GM23248 (cell line): Measurements from ENCODE around the gene GLT1D1. TPM values are rescaled to one million over a fixed set of nuclear protein-coding genes. Genes with fewer than 3 reads are reported as not detected.

Source experiments
- DNase-seq: peaks from one replicate; pipeline ENCODE4 v3.0.0-alpha.2; 2015
- H2AFZ ChIP-seq: fragments of 200-600 bp; sonication (generic); 2 replicates; pipeline ENCODE4 v1.6.1; 2016; ENCODE audit warnings: antibody characterized with exemption
- H3F3A ChIP-seq: fragments of 200-600 bp; sonication (generic); 2 replicates; pipeline ENCODE4 v1.6.1; 2016; ENCODE audit warnings: mild to moderate bottlenecking, antibody characterized with exemption, mixed run types; ENCODE audit not compliant: insufficient read depth
- H3K27ac ChIP-seq: fragments of 200-600 bp; sonication (generic); 2 replicates; pipeline ENCODE4 v1.5.1; 2016; ENCODE audit warnings: mild to moderate bottlenecking
- H3K27me3 ChIP-seq: fragments of 200-600 bp; sonication (generic); replicated peaks from 2 replicates; pipeline ENCODE4 v1.6.1; 2016; ENCODE audit warnings: mild to moderate bottlenecking; ENCODE audit not compliant: insufficient read depth
- H3K36me3 ChIP-seq: fragments of 200-600 bp; sonication (generic); 2 replicates; pipeline ENCODE4 v1.6.1; 2016; ENCODE audit warnings: low read depth, mild to moderate bottlenecking
- H3K4me1 ChIP-seq: fragments of 200-600 bp; sonication (generic); 2 replicates; pipeline ENCODE4 v1.6.1; 2016; ENCODE audit warnings: mild to moderate bottlenecking; ENCODE audit not compliant: insufficient read depth
- H3K4me2 ChIP-seq: fragments of 200-600 bp; sonication (generic); one replicate; pipeline ENCODE4 v1.6.1; 2016; ENCODE audit warnings: mild to moderate bottlenecking; ENCODE audit not compliant: unreplicated experiment
- H3K4me3 ChIP-seq: fragments of 200-600 bp; sonication (generic); 2 replicates; pipeline ENCODE4 v1.5.1; 2016; ENCODE audit warnings: mild to moderate bottlenecking
- H3K79me2 ChIP-seq: fragments of 200-600 bp; sonication (generic); 2 replicates; pipeline ENCODE4 v1.6.1; 2016; ENCODE audit warnings: mild to moderate bottlenecking; ENCODE audit not compliant: insufficient read depth
- H3K9ac ChIP-seq: fragments of 200-600 bp; sonication (generic); 2 replicates; pipeline ENCODE4 v1.6.1; 2016; ENCODE audit warnings: mild to moderate bottlenecking
- H3K9me2 ChIP-seq: fragments of 200-600 bp; sonication (generic); 2 replicates; pipeline ENCODE4 v1.6.1; 2016; ENCODE audit warnings: mixed run types, mild to moderate bottlenecking, moderate library complexity; ENCODE audit not compliant: insufficient read depth
- H3K9me3 ChIP-seq: fragments of 200-600 bp; sonication (generic); one replicate; pipeline ENCODE4 v1.6.1; 2017; ENCODE audit warnings: low read depth
- H4K20me1 ChIP-seq: fragments of 200-600 bp; sonication (generic); 2 replicates; pipeline ENCODE4 v1.6.0; 2016; ENCODE audit not compliant: insufficient read depth
- EZH2 ChIP-seq: fragments of 200-600 bp; sonication (generic); IDR thresholded peaks from 2 replicates; pipeline ENCODE4 v1.6.1; 2018; ENCODE audit warnings: antibody characterized with exemption, mild to moderate bottlenecking; ENCODE audit not compliant: insufficient read depth, poor library complexity, severe bottlenecking
- EZH2phosphoT487 ChIP-seq: fragments of 200-600 bp; sonication (generic); IDR thresholded peaks from 2 replicates; pipeline ENCODE4 v1.6.1; 2018; ENCODE audit warnings: antibody characterized with exemption, moderate library complexity, mild to moderate bottlenecking, low read depth; ENCODE audit not compliant: insufficient read depth
- WGBS, 2 experiments: methylation state at CpG; one replicate each; pipeline ENCODE4 v1.1.6; 2015 to 2017; ENCODE audit warnings: low lambda C conversion rate in 2 of 2, low coverage in 1 of 2; ENCODE audit errors: missing lambda C conversion rate in 2 of 2; 5-methylcytosine and 5-hydroxymethylcytosine counted together
- in situ Hi-C: fragments of 300-500 bp; cut with MboI; formaldehyde crosslinking; loops from 2 replicates; pipeline ENCODE4 v1.15.0; 2020
- polyA plus RNA-seq: library from polyadenylated mRNA; unstranded; fragments of >200 nt; fragmentation: Nextera tagmentation; extraction: Ambion mirVana; gene quantifications from 2 replicates; pipeline ENCODE4 v1.2.1, GENCODE V29; 2016
- total RNA-seq: library from RNA; depleted of rRNA; stranded (reverse); fragments of >200 nt; shearing (Covaris generic); gene quantifications from 2 replicates; pipeline ENCODE4 v1.2.3, GENCODE V29; 2014

Gene GLT1D1
- total and polyA plus RNA-seq, 2 experiments from 2014 or later = not detected

GRCh38 chr12:128977441-128977840 is 124.2 kb downstream of the GLT1D1 start:
- no peak for TF ChIP-seq EZH2phosphoT487
- no peak for TF ChIP-seq EZH2
- WGBS, 2 experiments = 22% methylated on average over 6 of the region's 6 CpGs
- H3K9me3 ChIP-seq = no peaks in the 10 kb centered on the region
- no peaks in the 10 kb centered on the region for H3K9me2 ChIP-seq
- no peaks in the 10 kb centered on the region for H3K27me3 ChIP-seq
- no peaks in the 10 kb centered on the region for H3K4me1 ChIP-seq
- no peaks in the 10 kb centered on the region for H3K36me3 ChIP-seq
- H3K9ac ChIP-seq = no peak overlapping the region
- no peak for DNase-seq
- H3F3A ChIP-seq = no peaks in the 10 kb centered on the region
- no peak overlapping the region for H3K27ac ChIP-seq
- H3K4me3 ChIP-seq = no peak overlapping the region
- H3K4me2 ChIP-seq = no peak overlapping the region
- no peaks in the 10 kb centered on the region for H3K79me2 ChIP-seq
- no peaks in the 10 kb centered on the region for H4K20me1 ChIP-seq
- H2AFZ ChIP-seq = no peak overlapping the region
- in situ Hi-C loops = no loop called here

- no peaks in the 10 kb centered on the region for H3K4me1 ChIP-seq
- H3K9ac ChIP-seq = no peak overlapping the region
- H3K4me2 ChIP-seq = no peak overlapping the region
- H3K79me2 ChIP-seq = no peaks in the 10 kb centered on the region
- DNase-seq = no peak
- H3K9me2 ChIP-seq = no peaks in the 10 kb centered on the region
- no peak overlapping the region for H3K27ac ChIP-seq
- no peak overlapping the region for H3K4me3 ChIP-seq
- no peaks in the 10 kb centered on the region for H3K36me3 ChIP-seq
- no peak overlapping the region for H2AFZ ChIP-seq
- 72 to 78% methylated on average over 13 to 14 of the region's 14 CpGs for WGBS, 2 experiments
- no peak for TF ChIP-seq EZH2phosphoT487
- TF ChIP-seq EZH2 = no peak
- in situ Hi-C loops = no loop called here
- H4K20me1 ChIP-seq = no peaks in the 10 kb centered on the region
- H3K9me3 ChIP-seq = no peaks in the 10 kb centered on the region
- no peaks in the 10 kb centered on the region for H3F3A ChIP-seq
- no peaks in the 10 kb centered on the region for H3K27me3 ChIP-seq
Measured at GRCh38 chr12:128978067-128978466, 124.8 kb downstream of the GLT1D1 start.

DNA sequence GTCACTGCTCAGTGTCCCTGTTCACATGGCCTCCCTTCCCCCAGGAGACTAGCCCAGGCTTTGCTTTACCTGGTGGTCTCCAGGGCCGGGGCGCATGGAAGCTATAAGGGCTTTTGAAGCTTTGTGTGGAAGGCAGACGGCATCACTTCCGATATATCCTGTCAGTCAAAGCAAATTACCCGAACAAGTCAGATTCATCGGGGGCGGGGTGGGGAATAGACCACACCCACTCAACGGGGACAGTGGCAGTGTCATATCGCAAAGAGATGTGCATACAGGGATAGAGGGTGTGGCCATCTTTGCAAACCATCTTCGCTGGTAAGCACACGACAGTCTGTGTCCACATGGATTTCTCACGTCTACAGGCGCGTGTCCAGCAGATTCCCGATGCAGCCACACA is 127.3 kb downstream of the GLT1D1 start:
- H2AFZ ChIP-seq = no peak overlapping the region
- in situ Hi-C loops = no loop called here
- no peak for DNase-seq

DNA sequence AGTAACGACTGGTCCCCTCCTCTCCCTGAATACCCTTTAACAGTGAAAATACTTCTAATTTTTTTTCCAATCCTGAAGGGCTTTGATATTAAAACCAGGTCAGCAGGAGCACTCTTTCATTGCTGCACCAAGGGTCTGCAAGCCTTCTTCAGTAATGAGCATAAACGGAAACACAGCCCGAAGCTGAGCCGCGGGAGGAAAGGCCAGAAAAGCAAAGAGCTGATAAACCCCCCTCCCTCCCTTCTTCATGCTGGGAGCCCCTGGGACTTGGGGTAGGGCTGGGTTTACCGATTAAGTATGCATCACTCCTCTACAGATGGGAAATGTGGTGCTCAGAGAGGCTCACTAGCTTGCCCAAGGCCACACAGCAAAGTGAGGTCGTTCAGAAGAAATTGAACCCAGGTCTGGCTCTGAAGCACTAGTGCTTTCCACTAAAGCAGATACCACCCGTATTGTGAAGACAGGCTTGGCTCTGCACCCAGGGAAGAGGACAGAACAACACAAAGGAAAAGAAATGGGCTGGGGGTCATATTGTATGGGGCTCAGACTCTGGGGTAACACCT is 128.8 kb downstream of the GLT1D1 start:
- in situ Hi-C loops = no loop called here
- Histone ChIP-seq H3F3A (no peaks in the 10 kb centered on the region), H3K9ac (no peak overlapping the region), H2AFZ (no peak overlapping the region), H3K9me3 (no peaks in the 10 kb centered on the region), H3K27me3 (no peaks in the 10 kb centered on the region), H3K4me2 (no peak overlapping the region), H3K9me2 (no peaks in the 10 kb centered on the region), H3K79me2 (no peaks in the 10 kb centered on the region), H3K36me3 (no peaks in the 10 kb centered on the region), H3K4me3 (no peak overlapping the region), H3K4me1 (no peaks in the 10 kb centered on the region), H4K20me1 (no peaks in the 10 kb centered on the region), H3K27ac (no peak overlapping the region)
- DNase-seq = no peak
- WGBS, 2 experiments = 10 to 17% methylated on average over 8 of the region's 8 CpGs
- TF ChIP-seq EZH2phosphoT487 (no peak), EZH2 (no peak)

More for the DNA sequence above, 127.3 kb downstream of the GLT1D1 start:
- H3K9me3 ChIP-seq = no peaks in the 10 kb centered on the region
- H4K20me1 ChIP-seq = no peaks in the 10 kb centered on the region
- no peaks in the 10 kb centered on the region for H3K9me2 ChIP-seq
- no peak overlapping the region for H3K27ac ChIP-seq
- H3K4me3 ChIP-seq = no peak overlapping the region
- TF ChIP-seq EZH2 (no peak), EZH2phosphoT487 (no peak)
- WGBS, 2 experiments = 49 to 58% methylated on average over 15 of the region's 15 CpGs
- no peaks in the 10 kb centered on the region for H3F3A ChIP-seq
- no peaks in the 10 kb centered on the region for H3K27me3 ChIP-seq
- H3K4me1 ChIP-seq = no peaks in the 10 kb centered on the region
- H3K9ac ChIP-seq = no peak overlapping the region
- H3K79me2 ChIP-seq = no peaks in the 10 kb centered on the region
- H3K4me2 ChIP-seq = no peak overlapping the region
- H3K36me3 ChIP-seq = no peaks in the 10 kb centered on the region

- H2AFZ ChIP-seq = no peak overlapping the region
- H3K4me2 ChIP-seq = no peak overlapping the region
- no peaks in the 10 kb centered on the region for H3K9me2 ChIP-seq
- in situ Hi-C loops = no loop called here
- H3K36me3 ChIP-seq = no peaks in the 10 kb centered on the region
- H3K9me3 ChIP-seq = no peaks in the 10 kb centered on the region
- no peak for DNase-seq
- H3F3A ChIP-seq = no peaks in the 10 kb centered on the region
- no peak overlapping the region for H3K4me3 ChIP-seq
- H3K27me3 ChIP-seq = no peaks in the 10 kb centered on the region
- H3K79me2 ChIP-seq = no peaks in the 10 kb centered on the region
- H3K9ac ChIP-seq = no peak overlapping the region
- H3K27ac ChIP-seq = no peak overlapping the region
- no peaks in the 10 kb centered on the region for H4K20me1 ChIP-seq
- no peaks in the 10 kb centered on the region for H3K4me1 ChIP-seq
- TF ChIP-seq EZH2 (no peak), EZH2phosphoT487 (no peak)
- 37 to 38% methylated on average over 9 of the region's 9 CpGs for WGBS, 2 experiments
Measured at GRCh38 chr12:128982933-128983332, 129.7 kb downstream of the GLT1D1 start.
